CD4-positive, alpha-beta T cell treated with Interferon gamma for 1 hour (primary cell): Measurements from ENCODE around the gene SLC25A51.
"Not testable (repeated sequence)": the region's sequence is repeated elsewhere in the genome, so short reads cannot be mapped to it uniquely, and the experiment has no call there.

ENCODE experiments used
- DNase-seq: peaks from one replicate; pipeline ENCODE4 v3.0.0-alpha.2; 2020

SLC25A51 gene

DNA sequence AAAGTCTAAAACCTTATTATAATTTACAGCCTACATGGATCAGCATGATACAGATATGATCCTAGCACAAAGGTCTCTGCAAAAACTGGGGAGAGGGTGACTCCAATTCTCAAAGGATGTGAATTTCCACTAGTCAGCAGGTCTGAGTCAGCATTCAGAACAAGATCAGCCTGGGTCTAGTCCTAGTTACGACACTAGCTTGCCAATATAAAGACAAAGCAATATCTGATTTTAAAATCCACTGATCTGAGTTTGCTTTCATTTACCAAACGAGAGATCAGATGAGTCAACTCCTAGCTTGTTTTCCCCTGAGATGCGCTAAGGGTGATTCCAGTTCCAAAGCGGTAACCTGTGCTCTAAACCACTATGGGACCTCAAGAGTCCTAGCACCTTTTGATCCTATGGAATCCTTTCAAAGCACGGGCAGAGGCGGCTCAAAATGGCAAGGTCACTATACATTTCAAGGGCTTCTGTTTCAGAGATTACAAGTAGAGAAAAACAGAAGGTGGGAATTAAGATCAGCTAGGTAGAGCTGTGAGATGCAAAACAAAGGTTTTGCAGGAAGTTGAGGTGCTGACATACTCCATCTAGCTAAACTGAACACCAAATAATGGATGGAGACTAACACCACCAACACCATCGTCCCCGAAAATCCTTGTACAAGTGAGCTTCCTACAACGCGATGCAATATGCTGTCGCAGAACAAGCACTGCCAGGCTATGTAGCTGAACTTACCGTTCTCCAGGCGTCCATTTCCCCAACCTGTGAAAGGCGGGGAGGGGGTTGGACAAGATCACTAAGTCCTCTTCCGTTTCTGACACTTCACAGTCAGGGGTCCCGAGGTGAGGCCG is 906 bp downstream of the SLC25A51 start:
- no peak for DNase-seq

DNA sequence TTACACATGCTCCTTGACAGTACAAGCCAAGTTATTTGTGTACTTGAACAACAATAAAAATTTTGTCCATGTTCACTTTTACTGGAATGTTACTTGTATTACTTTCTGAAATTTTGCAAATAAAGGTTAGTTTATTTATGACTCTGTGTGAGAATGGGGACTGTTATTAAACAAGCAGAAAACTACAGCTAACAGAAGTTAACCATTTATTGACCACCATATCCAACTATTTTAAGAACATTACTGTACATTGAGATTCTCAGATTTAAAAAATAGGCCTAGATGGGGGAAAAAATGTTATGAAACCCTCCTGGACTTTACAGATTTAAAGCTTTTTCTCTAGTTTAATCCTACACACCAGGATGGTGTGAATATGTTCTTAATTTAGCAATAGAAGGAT is 1.8 kb downstream of the SLC25A51 start:
- DNase-seq = no peak

GRCh38 chr9:37899041-37899440 is 4.9 kb downstream of the SLC25A51 start:
- DNase-seq = no peak

DNA sequence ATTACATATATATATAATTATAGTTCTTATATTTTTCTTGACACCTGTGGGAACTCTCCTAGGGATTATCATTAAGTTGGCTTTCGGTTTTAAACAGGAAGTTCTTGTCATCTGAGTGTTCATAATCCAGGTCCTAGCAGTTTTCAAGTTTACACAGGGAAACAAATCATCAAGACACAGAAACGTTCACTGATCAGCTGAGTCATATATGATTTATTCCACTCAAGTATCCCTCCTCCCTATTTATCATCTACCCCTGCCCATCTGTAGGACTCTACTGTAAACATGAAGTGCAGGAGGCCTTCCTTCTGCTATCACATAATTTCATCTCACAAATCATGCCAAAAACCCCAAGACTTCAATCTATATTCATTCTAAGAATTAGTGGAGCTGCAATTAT is 6.3 kb downstream of the SLC25A51 start:
- no peak for DNase-seq

DNA sequence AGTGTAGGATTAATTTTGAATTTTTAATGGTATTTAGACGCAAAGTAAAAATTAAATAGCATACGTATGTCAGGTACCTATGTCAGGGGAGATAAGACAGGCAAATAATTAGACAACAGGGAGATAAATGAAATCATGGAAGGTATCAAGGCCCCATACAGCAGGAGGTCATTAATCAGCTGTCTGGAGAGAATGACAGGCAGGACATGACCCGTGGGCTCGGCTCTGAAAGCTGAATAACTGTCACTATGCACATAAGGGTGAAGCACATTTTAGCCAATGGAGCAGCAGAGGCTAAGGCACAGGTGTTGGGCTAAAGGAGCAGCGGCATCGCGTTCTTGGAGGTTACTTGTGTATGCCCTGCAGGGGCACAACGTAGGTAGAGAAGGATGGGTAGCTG is 11.9 kb downstream of the SLC25A51 start:
- no peak for DNase-seq

GRCh38 chr9:37891042-37891441 is 12.9 kb downstream of the SLC25A51 start:
- DNase-seq = not testable (repeated sequence)

- DNase-seq = no peak
These were observed 14.4 kb downstream of the SLC25A51 start for GRCh38 chr9:37889536-37889935.

- DNase-seq = not testable (repeated sequence)
These were observed 15.8 kb downstream of the SLC25A51 start for GRCh38 chr9:37887977-37888583.

GRCh38 chr9:37880916-37881479 is 22.9 kb downstream of the SLC25A51 start:
- DNase-seq = no peak

DNA sequence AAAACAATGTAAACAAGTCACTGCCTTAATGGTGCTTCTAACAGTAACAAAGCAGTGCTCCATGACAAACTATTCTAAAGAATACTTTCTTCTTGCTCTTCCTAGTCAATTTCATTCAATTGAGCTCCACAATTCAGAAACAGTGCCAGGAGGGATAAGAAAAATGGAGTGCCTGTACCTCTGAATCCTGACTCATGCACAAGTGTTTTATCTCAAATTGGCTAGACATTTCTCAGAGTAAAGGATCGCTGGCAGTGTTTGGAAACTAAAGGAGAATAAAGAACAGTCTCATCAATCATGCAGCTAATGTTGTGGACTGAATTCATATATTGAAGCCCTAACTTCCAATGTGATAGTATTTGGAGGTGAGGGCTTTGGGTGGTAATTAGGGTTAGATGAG is 27.6 kb downstream of the SLC25A51 start:
- DNase-seq = no peak

DNA sequence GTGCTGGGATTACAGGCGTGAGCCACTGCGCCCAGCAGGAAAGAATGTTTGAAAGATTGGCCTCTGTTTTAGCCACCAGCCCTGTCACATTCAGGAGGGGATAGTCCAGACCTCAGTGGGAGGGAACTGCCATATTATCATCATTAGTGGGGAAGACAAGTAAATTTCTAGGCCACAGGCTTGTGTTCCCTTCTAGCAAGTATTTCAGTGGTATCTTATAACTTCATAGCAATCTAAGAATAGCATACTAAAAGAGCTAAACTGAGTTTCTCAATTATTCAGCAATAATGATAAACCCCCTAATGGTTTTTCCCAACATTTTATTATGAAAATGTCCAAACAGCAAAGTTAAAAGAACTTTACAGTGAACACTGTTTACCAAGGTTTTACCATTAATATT is 30.0 kb downstream of the SLC25A51 start:
- DNase-seq = no peak

DNA sequence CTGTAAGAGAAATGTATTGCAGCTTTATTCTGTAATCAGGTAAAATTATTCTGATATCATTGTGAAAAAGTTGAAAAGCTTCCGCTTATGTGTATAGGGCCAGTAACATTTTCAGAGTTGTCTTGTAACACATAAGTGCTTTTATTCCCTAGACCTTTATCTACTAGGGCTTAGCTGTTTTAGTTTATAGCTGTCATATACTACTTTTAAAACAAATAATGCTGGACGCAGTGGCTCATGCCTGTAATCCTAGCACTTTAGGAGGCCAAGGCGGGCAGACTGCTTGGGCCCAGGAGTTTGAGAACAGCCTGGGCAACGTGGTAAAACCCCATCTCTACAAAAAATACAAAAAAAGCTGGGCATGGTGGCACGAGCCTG is 33.1 kb downstream of the SLC25A51 start:
- no peak for DNase-seq

GRCh38 chr9:37870081-37870798 is 33.7 kb downstream of the SLC25A51 start:
- no peak for DNase-seq

GRCh38 chr9:37862530-37862929 is 41.4 kb downstream of the SLC25A51 start:
- DNase-seq = no peak

GRCh38 chr9:37859043-37859442 is 44.9 kb downstream of the SLC25A51 start:
- no peak for DNase-seq

- DNase-seq = no peak
These were observed 47.4 kb downstream of the SLC25A51 start for GRCh38 chr9:37856551-37856950.

GRCh38 chr9:37852222-37852621 is 51.7 kb downstream of the SLC25A51 start:
- DNase-seq = no peak

DNA sequence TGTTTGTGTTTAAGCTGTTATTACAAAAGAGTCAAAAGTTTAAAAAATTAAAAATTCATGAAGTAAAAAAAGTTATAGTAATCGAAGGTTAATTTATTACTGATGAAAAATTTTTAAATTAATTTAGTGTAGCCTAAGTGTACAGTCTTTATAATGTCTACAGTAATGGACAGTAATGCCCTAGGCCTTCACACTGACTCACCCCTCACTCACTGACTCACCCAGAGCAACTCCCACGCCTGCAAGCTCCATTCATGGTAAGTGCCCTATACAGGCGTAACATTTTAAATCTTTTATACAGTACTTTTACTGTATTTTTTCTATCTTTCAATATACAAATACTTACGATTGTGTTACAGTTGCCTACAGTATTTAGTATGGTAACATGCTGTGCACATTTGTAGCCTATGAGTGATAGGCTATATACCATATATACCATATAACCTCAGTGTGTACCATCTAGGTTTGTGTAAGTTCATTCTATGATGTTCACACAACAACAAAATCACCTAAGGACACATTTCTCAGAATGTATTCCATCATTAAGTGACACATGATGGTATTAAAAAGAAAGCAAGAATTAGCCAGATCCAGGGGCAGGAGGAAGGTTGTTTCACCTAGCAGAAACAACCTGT is 63.2 kb downstream of the SLC25A51 start:
- DNase-seq = no peak

DNA sequence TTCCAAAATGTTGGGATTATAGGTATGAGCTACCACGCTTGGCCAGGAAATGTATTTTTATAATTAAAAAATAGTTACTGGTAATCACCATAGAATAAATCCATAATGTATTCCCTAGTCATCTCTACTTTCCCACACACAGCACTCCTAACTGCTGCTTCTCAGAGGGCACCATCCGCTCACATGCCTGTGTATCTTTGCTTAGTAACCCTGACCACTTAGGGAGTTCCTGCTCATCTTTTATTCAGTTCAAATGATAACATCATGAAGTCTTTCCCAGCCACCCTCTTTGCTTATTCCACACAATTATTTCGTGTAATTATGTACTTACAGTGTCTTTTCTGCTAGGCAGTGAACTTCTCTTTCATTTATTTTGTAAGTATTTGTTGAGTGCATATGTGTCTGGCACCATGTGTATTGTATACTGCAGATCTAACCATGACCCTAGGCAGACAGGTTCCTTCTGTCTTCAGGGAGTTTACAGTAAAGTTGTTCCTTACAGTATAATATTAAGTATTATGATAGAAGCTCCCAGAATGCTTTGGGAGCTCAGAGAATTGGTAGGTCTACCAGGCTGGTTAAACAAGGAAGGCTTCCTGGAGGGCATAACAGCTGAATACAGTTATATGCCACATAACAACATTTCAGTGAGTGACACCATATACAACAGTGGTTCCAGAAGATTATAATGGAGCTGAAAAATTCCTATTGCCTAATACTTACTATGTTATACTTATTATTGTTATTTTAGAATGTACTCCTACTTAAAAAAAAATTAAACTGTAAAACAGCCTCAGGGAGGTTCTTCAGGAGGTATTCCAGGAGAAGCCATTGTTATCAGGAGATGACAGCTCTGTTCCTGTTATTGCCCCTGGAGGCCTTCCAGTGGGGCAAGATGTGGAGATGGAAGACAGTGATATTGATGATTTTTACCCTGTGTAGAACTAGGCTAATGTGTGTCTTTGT is 64.1 kb downstream of the SLC25A51 start:
- DNase-seq = no peak
